ENCODE results near the gene BTF3L4.
A peak's percentile ranks its signal among the peaks of the same experiment; 100 is the strongest.

Gene BTF3L4

DNA sequence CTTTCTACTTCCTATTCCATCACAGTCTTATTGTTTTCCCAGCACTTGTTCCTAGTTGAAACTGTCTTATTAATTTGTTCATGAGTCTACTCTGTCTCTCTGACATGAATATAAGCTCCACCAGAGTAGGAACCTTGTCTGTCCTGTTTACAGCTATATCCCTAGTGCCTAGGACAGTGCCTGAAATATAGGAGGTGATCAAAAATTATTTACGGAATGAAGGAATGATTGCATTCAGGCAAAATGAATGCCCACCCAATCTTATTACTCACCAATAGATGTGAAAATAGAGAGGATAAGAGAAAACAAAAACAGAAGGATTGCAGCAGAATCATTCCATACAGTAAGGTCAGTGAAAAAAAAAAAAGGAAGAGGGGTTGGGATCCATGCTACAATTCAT is 2.2 kb upstream of the BTF3L4 start:
- Histone ChIP-seq H3K9me3 (ENCODE audit: insufficient read depth, low read length) (no peaks in the 10 kb centered on the region), H3K79me2 (ENCODE audit: insufficient read depth, low read length) (peaks cover 74% of the 10 kb centered on the region), H3K27ac (ENCODE audit: low read depth, low read length) (no peak overlapping the region; the same call in 1 of the 2 replicates), H3K4me2 (ENCODE audit: low read depth, low read length, poor library complexity, severe bottlenecking) (peak overlapping the region; percentile 94), H3K4me3 (ENCODE audit: insufficient read depth, low read length, poor library complexity, severe bottlenecking) (peak overlapping the region; percentile 77), H3K9me2 (replicated peaks; ENCODE audit: insufficient read depth, low read length) (no peaks in the 10 kb centered on the region), H3K36me3 (ENCODE audit: low read length) (no peaks in the 10 kb centered on the region; the same call in 1 of the 2 replicates), H3K27me3 (ENCODE audit: low read length) (no peaks in the 10 kb centered on the region), H2AFZ (ENCODE audit: low read depth, low read length, severe bottlenecking) (no peak overlapping the region), H3K9ac (ENCODE audit: low read length) (peak overlapping the region; percentile 83; the same call in 1 of the 2 replicates), H4K20me1 (ENCODE audit: low read depth, low read length) (peaks cover 3% of the 10 kb centered on the region; the same call in 1 of the 2 replicates), H3F3A (ENCODE audit: insufficient read depth) (peaks cover 8% of the 10 kb centered on the region; the same call in 1 of the 2 replicates)
- TF ChIP-seq EZH2phosphoT487 (conservative IDR thresholded peaks at IDR 0.05; ENCODE audit: low read length), result no peak
- TF ChIP-seq, protein P1, sequence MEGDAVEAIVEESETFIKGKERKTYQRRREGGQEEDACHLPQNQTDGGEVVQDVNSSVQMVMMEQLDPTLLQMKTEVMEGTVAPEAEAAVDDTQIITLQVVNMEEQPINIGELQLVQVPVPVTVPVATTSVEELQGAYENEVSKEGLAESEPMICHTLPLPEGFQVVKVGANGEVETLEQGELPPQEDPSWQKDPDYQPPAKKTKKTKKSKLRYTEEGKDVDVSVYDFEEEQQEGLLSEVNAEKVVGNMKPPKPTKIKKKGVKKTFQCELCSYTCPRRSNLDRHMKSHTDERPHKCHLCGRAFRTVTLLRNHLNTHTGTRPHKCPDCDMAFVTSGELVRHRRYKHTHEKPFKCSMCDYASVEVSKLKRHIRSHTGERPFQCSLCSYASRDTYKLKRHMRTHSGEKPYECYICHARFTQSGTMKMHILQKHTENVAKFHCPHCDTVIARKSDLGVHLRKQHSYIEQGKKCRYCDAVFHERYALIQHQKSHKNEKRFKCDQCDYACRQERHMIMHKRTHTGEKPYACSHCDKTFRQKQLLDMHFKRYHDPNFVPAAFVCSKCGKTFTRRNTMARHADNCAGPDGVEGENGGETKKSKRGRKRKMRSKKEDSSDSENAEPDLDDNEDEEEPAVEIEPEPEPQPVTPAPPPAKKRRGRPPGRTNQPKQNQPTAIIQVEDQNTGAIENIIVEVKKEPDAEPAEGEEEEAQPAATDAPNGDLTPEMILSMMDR (IDR thresholded peaks at IDR 0.05; ENCODE audit: insufficient read depth, low read length, poor library complexity, severe bottlenecking), result no peak

DNA sequence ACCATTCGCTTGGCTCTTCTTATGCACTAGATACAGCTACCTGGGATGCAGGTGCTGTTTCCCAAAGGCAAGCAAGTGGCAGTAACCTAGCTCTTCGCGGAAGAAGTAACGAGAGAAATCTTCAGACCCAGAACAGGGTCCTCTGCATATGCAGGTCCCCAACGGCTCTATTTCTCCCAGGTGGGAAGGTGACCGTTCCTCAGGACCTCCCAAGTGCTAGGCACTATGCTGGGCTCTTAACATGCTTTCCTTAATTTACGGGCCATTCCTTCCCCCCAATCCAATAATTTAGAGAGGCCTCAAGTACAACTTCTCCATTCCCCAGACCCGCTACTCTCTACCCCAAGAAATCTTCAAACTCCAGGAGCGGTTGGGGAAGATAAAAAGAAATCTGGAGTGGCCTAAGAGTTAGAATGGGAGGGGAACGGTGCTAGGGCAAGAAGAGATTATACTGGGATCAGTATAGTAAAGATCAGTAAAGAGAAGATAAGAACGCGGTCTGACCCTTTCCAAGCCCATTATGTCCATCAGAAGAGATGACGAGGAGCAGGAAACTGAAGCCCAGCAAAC is 1.5 kb upstream of the BTF3L4 start:
- peak overlapping the region; percentile 77 for H3K4me3 ChIP-seq (ENCODE audit: insufficient read depth, low read length, poor library complexity, severe bottlenecking)
- no peaks in the 10 kb centered on the region for H3K9me2 ChIP-seq (replicated peaks; ENCODE audit: insufficient read depth, low read length)
- H3K9me3 ChIP-seq (ENCODE audit: insufficient read depth, low read length), result no peaks in the 10 kb centered on the region
- peaks cover 75% of the 10 kb centered on the region for H3K79me2 ChIP-seq (ENCODE audit: insufficient read depth, low read length)
- H3K27ac ChIP-seq (ENCODE audit: low read depth, low read length), result peak overlapping the region; percentile 73
- peaks cover 13% of the 10 kb centered on the region for H3F3A ChIP-seq (ENCODE audit: insufficient read depth)
- H4K20me1 ChIP-seq (ENCODE audit: low read depth, low read length), result peaks cover 3% of the 10 kb centered on the region; the same call in 1 of the 2 replicates
- peak overlapping the region; percentile 82 for H2AFZ ChIP-seq (ENCODE audit: low read depth, low read length, severe bottlenecking)
- no peaks in the 10 kb centered on the region for H3K27me3 ChIP-seq (ENCODE audit: low read length)
- H3K36me3 ChIP-seq (ENCODE audit: low read length), result no peaks in the 10 kb centered on the region; the same call in 1 of the 2 replicates
- peak overlapping the region; percentile 83 for H3K9ac ChIP-seq (ENCODE audit: low read length)
- TF ChIP-seq, protein P1 (IDR thresholded peaks at IDR 0.05; ENCODE audit: insufficient read depth, low read length, poor library complexity, severe bottlenecking), result no peak
- no peak for TF ChIP-seq EZH2phosphoT487 (conservative IDR thresholded peaks at IDR 0.05; ENCODE audit: low read length)
- H3K4me2 ChIP-seq (ENCODE audit: low read depth, low read length, poor library complexity, severe bottlenecking), result peak overlapping the region; percentile 94

DNA sequence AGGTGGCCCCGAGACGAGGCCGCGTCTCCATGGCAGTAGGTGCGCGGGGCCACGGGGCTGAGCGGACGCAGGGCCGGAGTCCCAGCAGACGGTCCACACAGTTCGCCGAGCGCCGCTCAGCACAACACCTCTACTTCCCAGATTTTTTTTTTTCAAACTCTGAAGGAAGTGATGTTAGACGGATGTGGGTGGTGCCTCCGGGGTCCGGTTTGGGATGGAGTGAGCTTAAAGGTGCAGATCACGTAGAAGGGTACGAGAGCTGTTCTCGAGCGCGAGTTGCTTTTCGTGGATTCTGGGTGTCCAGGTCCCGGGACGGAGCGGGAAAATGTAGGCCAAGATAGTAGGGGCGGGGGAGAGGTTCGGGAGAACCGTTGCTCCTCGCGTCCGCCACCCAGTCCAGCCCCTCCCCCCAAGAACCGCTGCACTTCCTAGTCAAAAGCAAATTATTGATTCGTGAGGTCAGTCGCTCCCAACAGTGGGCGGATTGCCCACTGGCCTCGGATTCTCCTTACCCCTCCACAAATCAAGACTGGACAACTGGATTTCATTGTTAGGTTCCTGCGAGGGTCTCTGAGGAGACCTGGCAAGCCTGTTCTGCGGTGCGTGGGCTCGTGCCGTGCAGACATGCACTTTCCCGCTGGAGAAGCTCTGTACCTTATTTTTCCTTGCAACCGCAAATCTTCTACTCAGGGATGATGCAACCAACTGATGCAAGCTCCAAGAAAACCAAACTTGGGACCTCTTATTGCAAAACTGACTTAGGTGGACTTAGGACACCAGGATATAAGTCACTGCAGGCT is 829 bp upstream of the BTF3L4 start, which contains the start of gene TXNDC12:
TSS of gene TXNDC12 (minus strand) at position 126 of the 800 bp plus-strand sequence. CDS start at position 31, 95 bp downstream.
- peak within 1 kb of the TSS; percentile 73 for H3K27ac ChIP-seq (ENCODE audit: low read depth, low read length)
- peak within 1 kb of the TSS; percentile 82 for H2AFZ ChIP-seq (ENCODE audit: low read depth, low read length, severe bottlenecking)
- no peaks in the 10 kb centered on the region for H3K27me3 ChIP-seq (ENCODE audit: low read length)
- peak within 1 kb of the TSS; percentile 77 for H3K4me3 ChIP-seq (ENCODE audit: insufficient read depth, low read length, poor library complexity, severe bottlenecking)
- TF ChIP-seq, protein P1 (IDR thresholded peaks at IDR 0.05; ENCODE audit: insufficient read depth, low read length, poor library complexity, severe bottlenecking), result no peak
- TF ChIP-seq EZH2phosphoT487 (conservative IDR thresholded peaks at IDR 0.05; ENCODE audit: low read length), result no peak
- peaks cover 77% of the 10 kb centered on the region for H3K79me2 ChIP-seq (ENCODE audit: insufficient read depth, low read length)
- H3K9ac ChIP-seq (ENCODE audit: low read length), result peak within 1 kb of the TSS; percentile 83
- peaks cover 3% of the 10 kb centered on the region; the same call in 1 of the 2 replicates for H4K20me1 ChIP-seq (ENCODE audit: low read depth, low read length)
- H3K36me3 ChIP-seq (ENCODE audit: low read length), result no peaks in the 10 kb centered on the region; the same call in 1 of the 2 replicates
- peaks cover 9% of the 10 kb centered on the region for H3F3A ChIP-seq (ENCODE audit: insufficient read depth)
- H3K4me2 ChIP-seq (ENCODE audit: low read depth, low read length, poor library complexity, severe bottlenecking), result peak within 1 kb of the TSS; percentile 94
- H3K9me2 ChIP-seq (replicated peaks; ENCODE audit: insufficient read depth, low read length), result no peaks in the 10 kb centered on the region
- H3K9me3 ChIP-seq (ENCODE audit: insufficient read depth, low read length), result no peaks in the 10 kb centered on the region
